WTC11 (cell line): Measurements from ENCODE around the gene C1orf198. TPM values are rescaled to one million over a fixed set of nuclear protein-coding genes. Genes with fewer than 3 reads are reported as not detected.

ENCODE experiments used
- ATAC-seq: fragments of 200-7000 bp; cut with Tn5 transposase; 2 replicates; pipeline ENCODE4 v1.10.0; 2021; ENCODE audit warnings: mild to moderate bottlenecking, moderate library complexity
- CTCF ChIA-PET: fragments of 300-600 bp; sonication (Branson Sonifier 250); formaldehyde crosslinking; loops from one replicate; lab custom pipeline; 2021; ENCODE audit warnings: antibody characterized with exemption; lab: Charles Lee
- POLR2A ChIA-PET: fragments of 350-600 bp; sonication (Branson Sonifier 250); formaldehyde crosslinking; loops from one replicate; lab custom pipeline; 2021; ENCODE audit warnings: antibody characterized with exemption; lab: Charles Lee
- DNase-seq: peaks from one replicate; pipeline ENCODE4 v3.0.0; 2021; ENCODE audit warnings: low spot score
- H3K27ac Mint-ChIP-seq: 2 replicates; pipeline ENCODE4 v1.8.0; 2021; ENCODE audit warnings: mixed read lengths
- H3K27me3 Mint-ChIP-seq: 2 replicates; pipeline ENCODE4 v1.8.0; 2021; ENCODE audit warnings: low read depth, mild to moderate bottlenecking, moderate library complexity, mixed read lengths
- H3K36me3 Mint-ChIP-seq: 2 replicates; pipeline ENCODE4 v1.8.0; 2021; ENCODE audit warnings: mixed read lengths
- H3K4me1 Mint-ChIP-seq: 2 replicates; pipeline ENCODE4 v1.8.0; 2022; ENCODE audit warnings: mixed read lengths
- H3K4me3 Mint-ChIP-seq: 2 replicates; pipeline ENCODE4 v1.8.0; 2021; ENCODE audit warnings: mild to moderate bottlenecking, moderate library complexity, mixed read lengths
- H3K9me3 Mint-ChIP-seq: 2 replicates; pipeline ENCODE4 v1.8.0; 2021; ENCODE audit warnings: mixed read lengths
- EMX1 ChIP-seq: fragments of 250-450 bp; sonication (Bioruptor Pico); IDR thresholded peaks from 2 replicates; pipeline ENCODE4 v1.8.0; 2021; ENCODE audit warnings: mild to moderate bottlenecking
- ETV6 ChIP-seq: sonication (generic); formaldehyde crosslinking; IDR thresholded peaks from 2 replicates; pipeline ENCODE4 v1.8.1; 2022; ENCODE audit warnings: mild to moderate bottlenecking, missing genetic modification reagents
- FOXK1 ChIP-seq: sonication (generic); formaldehyde crosslinking; IDR thresholded peaks from 2 replicates; pipeline ENCODE4 v1.8.0; 2022; ENCODE audit warnings: mild to moderate bottlenecking, moderate library complexity, missing genetic modification reagents
- GRHL2 ChIP-seq: fragments of 250-450 bp; sonication (Bioruptor Pico); IDR thresholded peaks from 2 replicates; pipeline ENCODE4 v1.8.0; 2022; ENCODE audit warnings: mild to moderate bottlenecking, moderate library complexity; ENCODE audit not compliant: insufficient replicate concordance, severe bottlenecking
- GTF2I ChIP-seq: fragments of 250-450 bp; sonication (Bioruptor Pico); conservative IDR thresholded peaks from 2 replicates; pipeline ENCODE4 v1.4.0; 2021; ENCODE audit warnings: mild to moderate bottlenecking
- JAZF1 ChIP-seq: fragments of 250-450 bp; sonication (Bioruptor Pico); IDR thresholded peaks from 2 replicates; pipeline ENCODE4 v1.9.0; 2021; ENCODE audit warnings: moderate library complexity, mild to moderate bottlenecking, inconsistent platforms
- MAX ChIP-seq: sonication (generic); formaldehyde crosslinking; IDR thresholded peaks from 2 replicates; pipeline ENCODE4 v1.8.0; 2022; ENCODE audit warnings: mild to moderate bottlenecking, missing genetic modification reagents
- MLX ChIP-seq: sonication (generic); formaldehyde crosslinking; IDR thresholded peaks from 2 replicates; pipeline ENCODE4 v1.8.1; 2023; ENCODE audit warnings: mild to moderate bottlenecking, missing genetic modification reagents, moderate library complexity
- PRDM15 ChIP-seq: sonication (generic); formaldehyde crosslinking; IDR thresholded peaks from 2 replicates; pipeline ENCODE4 v1.8.0; 2022; ENCODE audit warnings: missing genetic modification reagents
- SP1 ChIP-seq: sonication (generic); formaldehyde crosslinking; conservative IDR thresholded peaks from 2 replicates; pipeline ENCODE4 v1.8.1; 2022; ENCODE audit warnings: missing genetic modification reagents
- USF2 ChIP-seq: sonication (generic); formaldehyde crosslinking; IDR thresholded peaks from 2 replicates; pipeline ENCODE4 v1.8.1; 2023; ENCODE audit warnings: mild to moderate bottlenecking, missing genetic modification reagents, moderate library complexity
- ZNF263 ChIP-seq: sonication (generic); formaldehyde crosslinking; IDR thresholded peaks from 2 replicates; pipeline ENCODE4 v1.8.1; 2022; ENCODE audit warnings: low read depth, mild to moderate bottlenecking, moderate library complexity, missing genetic modification reagents
- ZNF317 ChIP-seq: sonication (generic); formaldehyde crosslinking; IDR thresholded peaks from 2 replicates; pipeline ENCODE4 v1.8.1; 2023; ENCODE audit warnings: low read depth, mild to moderate bottlenecking, moderate library complexity, missing genetic modification reagents, borderline replicate concordance
- total RNA-seq: library from RNA; stranded (reverse); gene quantifications from 3 replicates; pipeline ENCODE4 v1.2.3, GENCODE V29; 2021
- TF ChIP-seq, protein P1 (sequence below): fragments of 250-450 bp; sonication (Bioruptor Pico); conservative IDR thresholded peaks from 2 replicates; pipeline ENCODE4 v1.9.0; 2021; ENCODE audit warnings: mild to moderate bottlenecking
- TF ChIP-seq, protein P2 (sequence below): sonication (generic); formaldehyde crosslinking; IDR thresholded peaks from 2 replicates; pipeline ENCODE4 v1.8.1; 2023; ENCODE audit warnings: mild to moderate bottlenecking, moderate library complexity, missing genetic modification reagents
- TF ChIP-seq, protein P3 (sequence below): sonication (generic); formaldehyde crosslinking; conservative IDR thresholded peaks from 2 replicates; pipeline ENCODE4 v1.8.1; 2022; ENCODE audit warnings: mild to moderate bottlenecking, missing genetic modification reagents
- TF ChIP-seq, protein P4 (sequence below): sonication (generic); formaldehyde crosslinking; IDR thresholded peaks from 2 replicates; pipeline ENCODE4 v1.8.1; 2023; ENCODE audit warnings: mild to moderate bottlenecking, missing genetic modification reagents

Gene C1orf198
- total RNA-seq, 1 experiment from 2014 or later, result 26.9 TPM

- ATAC-seq, result no peak
- Mint-ChIP-seq H3K36me3 (no peaks in the 10 kb centered on the region), H3K27me3 (peaks cover 20% of the 10 kb centered on the region), H3K9me3 (peaks cover 11% of the 10 kb centered on the region), H3K4me1 (no peaks in the 10 kb centered on the region), H3K4me3 (no peak overlapping the region), H3K27ac (no peak overlapping the region)
- no peak for DNase-seq
- ChIA-PET CTCF (interaction anchor here (0.9 to 1.1 kb wide), 2 partner anchors 9 to 165 kb away, joined by 3 read pairs; no protein-coding TSS in a partner anchor), POLR2A (no interaction called here)
- no peak for TF ChIP-seq SP1 (CRISPR knock-in tag)
- TF ChIP-seq MAX (CRISPR knock-in tag), result no peak
- TF ChIP-seq ZNF317 (CRISPR knock-in tag), result no peak
- TF ChIP-seq MLX (CRISPR knock-in tag), result no peak
Observed at GRCh38 chr1:230807029-230807428, 61.3 kb downstream of the C1orf198 start.

- DNase-seq (no peak), ATAC-seq (no peak)
- Mint-ChIP-seq H3K27me3 (peaks cover 24% of the 10 kb centered on the region), H3K9me3 (peaks cover 6% of the 10 kb centered on the region), H3K36me3 (no peaks in the 10 kb centered on the region), H3K4me3 (no peak overlapping the region), H3K4me1 (no peaks in the 10 kb centered on the region), H3K27ac (no peak overlapping the region)
- CTCF ChIA-PET, result interaction anchor here (1.1 kb wide), 1 partner anchor 9 kb away, joined by 3 read pairs; no protein-coding TSS in a partner anchor
- POLR2A ChIA-PET, result no interaction called here
- no peak for TF ChIP-seq USF2 (CRISPR knock-in tag)
- no peak for TF ChIP-seq FOXK1 (CRISPR knock-in tag)
- TF ChIP-seq JAZF1 (CRISPR knock-in tag), result no peak
- no peak for TF ChIP-seq EMX1 (CRISPR knock-in tag)
- TF ChIP-seq, protein P1, sequence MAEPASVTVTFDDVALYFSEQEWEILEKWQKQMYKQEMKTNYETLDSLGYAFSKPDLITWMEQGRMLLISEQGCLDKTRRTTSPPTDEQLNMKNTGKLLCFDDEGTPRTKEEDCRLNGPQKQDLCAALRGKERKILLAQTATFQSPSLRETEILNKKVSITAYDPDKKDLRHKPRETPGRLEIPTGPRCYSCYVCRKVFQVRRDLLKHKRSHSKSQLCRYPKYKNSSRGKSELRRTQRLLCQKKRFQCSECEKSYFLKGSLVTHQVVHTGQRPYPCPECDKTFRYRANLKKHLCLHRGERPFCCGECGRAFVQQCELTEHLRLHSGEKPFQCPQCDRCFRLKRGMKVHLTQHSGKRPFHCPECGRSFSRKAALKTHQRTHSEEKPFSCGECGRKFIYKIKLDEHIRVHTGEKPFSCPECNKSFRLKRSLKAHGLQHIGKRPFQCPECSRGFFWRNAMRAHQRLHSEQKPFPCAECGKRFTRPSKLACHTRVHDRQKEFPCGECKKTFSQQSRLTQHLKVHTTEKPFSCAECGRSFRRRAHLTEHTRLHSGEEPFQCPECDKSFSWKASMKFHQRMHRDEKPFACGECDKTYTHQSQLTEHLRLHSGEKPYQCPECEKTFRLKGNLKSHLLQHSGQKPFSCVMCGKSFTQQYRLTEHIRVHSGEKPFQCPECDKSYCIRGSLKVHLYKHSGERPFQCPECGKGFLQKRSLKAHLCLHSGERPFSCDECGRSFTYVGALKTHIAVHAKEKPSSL (CRISPR knock-in tag), result no peak
- no peak for TF ChIP-seq GRHL2 (CRISPR knock-in tag)
- no peak for TF ChIP-seq SP1 (CRISPR knock-in tag)
- TF ChIP-seq, protein P2, sequence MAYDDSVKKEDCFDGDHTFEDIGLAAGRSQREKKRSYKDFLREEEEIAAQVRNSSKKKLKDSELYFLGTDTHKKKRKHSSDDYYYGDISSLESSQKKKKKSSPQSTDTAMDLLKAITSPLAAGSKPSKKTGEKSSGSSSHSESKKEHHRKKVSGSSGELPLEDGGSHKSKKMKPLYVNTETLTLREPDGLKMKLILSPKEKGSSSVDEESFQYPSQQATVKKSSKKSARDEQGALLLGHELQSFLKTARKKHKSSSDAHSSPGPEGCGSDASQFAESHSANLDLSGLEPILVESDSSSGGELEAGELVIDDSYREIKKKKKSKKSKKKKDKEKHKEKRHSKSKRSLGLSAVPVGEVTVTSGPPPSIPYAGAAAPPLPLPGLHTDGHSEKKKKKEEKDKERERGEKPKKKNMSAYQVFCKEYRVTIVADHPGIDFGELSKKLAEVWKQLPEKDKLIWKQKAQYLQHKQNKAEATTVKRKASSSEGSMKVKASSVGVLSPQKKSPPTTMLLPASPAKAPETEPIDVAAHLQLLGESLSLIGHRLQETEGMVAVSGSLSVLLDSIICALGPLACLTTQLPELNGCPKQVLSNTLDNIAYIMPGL (CRISPR knock-in tag), result no peak
- TF ChIP-seq GTF2I (CRISPR knock-in tag), result no peak
- TF ChIP-seq ZNF263, result no peak
- TF ChIP-seq ETV6 (CRISPR knock-in tag), result no peak
- no peak for TF ChIP-seq PRDM15 (CRISPR knock-in tag)
- TF ChIP-seq, protein P3, sequence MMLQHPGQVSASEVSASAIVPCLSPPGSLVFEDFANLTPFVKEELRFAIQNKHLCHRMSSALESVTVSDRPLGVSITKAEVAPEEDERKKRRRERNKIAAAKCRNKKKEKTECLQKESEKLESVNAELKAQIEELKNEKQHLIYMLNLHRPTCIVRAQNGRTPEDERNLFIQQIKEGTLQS (CRISPR knock-in tag), result no peak
- no peak for TF ChIP-seq MLX (CRISPR knock-in tag)
- TF ChIP-seq, protein P4, sequence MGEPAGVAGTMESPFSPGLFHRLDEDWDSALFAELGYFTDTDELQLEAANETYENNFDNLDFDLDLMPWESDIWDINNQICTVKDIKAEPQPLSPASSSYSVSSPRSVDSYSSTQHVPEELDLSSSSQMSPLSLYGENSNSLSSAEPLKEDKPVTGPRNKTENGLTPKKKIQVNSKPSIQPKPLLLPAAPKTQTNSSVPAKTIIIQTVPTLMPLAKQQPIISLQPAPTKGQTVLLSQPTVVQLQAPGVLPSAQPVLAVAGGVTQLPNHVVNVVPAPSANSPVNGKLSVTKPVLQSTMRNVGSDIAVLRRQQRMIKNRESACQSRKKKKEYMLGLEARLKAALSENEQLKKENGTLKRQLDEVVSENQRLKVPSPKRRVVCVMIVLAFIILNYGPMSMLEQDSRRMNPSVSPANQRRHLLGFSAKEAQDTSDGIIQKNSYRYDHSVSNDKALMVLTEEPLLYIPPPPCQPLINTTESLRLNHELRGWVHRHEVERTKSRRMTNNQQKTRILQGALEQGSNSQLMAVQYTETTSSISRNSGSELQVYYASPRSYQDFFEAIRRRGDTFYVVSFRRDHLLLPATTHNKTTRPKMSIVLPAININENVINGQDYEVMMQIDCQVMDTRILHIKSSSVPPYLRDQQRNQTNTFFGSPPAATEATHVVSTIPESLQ, result no peak
Observed at GRCh38 chr1:230806552-230806951, 61.8 kb downstream of the C1orf198 start.
